PFSK-1 (cell line): ENCODE measurements around the gene LIF.

Experiments
- FOXP2 ChIP-seq: optimal IDR thresholded peaks from 2 replicates; pipeline ENCODE3; 2011; ENCODE audit warnings: borderline replicate concordance, control low read depth, inconsistent platforms; ENCODE audit not compliant: insufficient read depth; ENCODE audit errors: extremely low read length, extremely low read depth
- POLR2AphosphoS5 ChIP-seq: IDR thresholded peaks from 2 replicates; pipeline ENCODE4 v1.6.1; 2012; ENCODE audit warnings: low read depth, mild to moderate bottlenecking, control low read depth, low read length, moderate library complexity
- REST ChIP-seq, 2 experiments: IDR thresholded peaks; 2 replicates each; pipeline versions ENCODE4 v1.6.1 to v1.8.0; 2011 to 2012; ENCODE audit warnings: low read depth in 2 of 2, low read length in 2 of 2, control low read depth in 1 of 2, inconsistent platforms in 1 of 2, mild to moderate bottlenecking in 1 of 2, moderate library complexity in 1 of 2; ENCODE audit not compliant: insufficient read depth in 1 of 2
- SIN3A ChIP-seq: IDR thresholded peaks from 2 replicates; pipeline ENCODE4 v1.6.1; 2012; ENCODE audit warnings: mild to moderate bottlenecking, low read length, moderate library complexity, borderline replicate concordance; ENCODE audit not compliant: insufficient read depth
- TAF1 ChIP-seq: IDR thresholded peaks from 2 replicates; pipeline ENCODE4 v1.6.1; 2012; ENCODE audit warnings: low read length, control low read depth, borderline replicate concordance; ENCODE audit not compliant: insufficient read depth

Gene LIF

DNA sequence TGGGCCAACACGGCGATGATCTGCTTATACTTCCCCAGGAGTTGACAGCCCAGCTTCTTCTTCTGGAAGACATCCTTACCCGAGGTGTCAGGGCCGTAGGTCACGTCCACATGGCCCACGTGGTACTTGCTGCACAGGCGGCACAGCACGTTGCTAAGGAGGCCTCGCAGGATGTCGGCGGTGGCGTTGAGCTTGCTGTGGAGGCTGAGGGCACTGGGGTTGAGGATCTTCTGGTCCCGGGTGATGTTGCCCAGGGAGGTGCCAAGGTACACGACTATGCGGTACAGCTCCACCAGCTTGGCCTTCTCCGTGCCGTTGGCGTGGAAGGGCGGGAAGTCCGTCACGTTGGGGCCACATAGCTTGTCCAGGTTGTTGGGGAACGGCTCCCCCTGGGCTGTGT lies 2.9 kb downstream of the LIF start:
- TF ChIP-seq REST (IDR thresholded peaks at IDR 0.05; ENCODE audit: insufficient read depth in 1 of 2, low read depth in 2 of 2, low read length in 2 of 2) (no peak), SIN3A (no peak), FOXP2 (no peak)

DNA sequence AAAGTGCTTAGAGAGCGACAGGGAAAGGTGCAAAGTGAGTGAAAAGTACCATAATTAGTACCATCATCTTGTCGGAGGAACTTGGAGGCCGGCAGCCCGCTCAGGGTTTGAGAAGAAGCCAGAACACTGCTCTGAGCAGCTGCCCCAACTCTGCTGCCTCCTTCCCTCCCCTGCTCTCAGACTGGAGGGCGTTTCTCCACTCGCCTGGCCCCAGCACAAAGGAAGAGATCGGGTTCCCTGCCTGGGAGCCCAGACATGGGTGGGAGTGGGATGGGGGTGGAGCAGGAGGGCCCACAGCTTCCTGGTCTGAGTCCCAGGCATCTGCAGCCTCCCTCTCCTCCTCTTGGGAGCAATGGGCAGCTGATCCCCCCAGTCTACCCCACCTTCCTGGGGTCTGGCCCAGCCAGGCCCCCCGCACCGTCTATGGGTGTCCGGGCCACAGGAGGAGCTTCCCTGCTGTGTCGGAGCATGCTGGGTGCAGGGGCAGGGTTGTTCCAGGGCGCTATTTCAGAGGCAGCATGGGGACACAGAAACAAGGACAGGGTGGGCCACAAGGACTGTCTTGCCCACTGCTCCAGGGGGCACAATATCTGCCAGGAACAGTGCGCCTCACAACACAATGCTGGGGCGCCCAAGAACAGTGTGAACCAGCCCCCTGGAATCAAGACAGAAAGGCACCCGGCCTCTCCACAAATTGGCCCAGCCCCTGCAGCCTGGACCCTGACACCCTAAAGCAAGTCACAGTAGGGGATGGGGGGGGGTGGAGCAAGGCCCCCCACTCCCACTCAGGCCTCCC lies 4.8 kb downstream of the LIF start:
- no peak for TF ChIP-seq REST (IDR thresholded peaks at IDR 0.05; ENCODE audit: insufficient read depth in 1 of 2, low read depth in 2 of 2, low read length in 2 of 2)
- TF ChIP-seq TAF1: no peak
- TF ChIP-seq SIN3A: no peak
- no peak for TF ChIP-seq FOXP2
- TF ChIP-seq POLR2AphosphoS5: no peak

GRCh38 chr22:30240541-30241417 lies 5.8 kb downstream of the LIF start:
- TF ChIP-seq REST (IDR thresholded peaks at IDR 0.05; ENCODE audit: insufficient read depth in 1 of 2, low read depth in 2 of 2, low read length in 2 of 2): no peak
- TF ChIP-seq FOXP2: no peak
- no peak for TF ChIP-seq TAF1
- TF ChIP-seq POLR2AphosphoS5: no peak
- no peak for TF ChIP-seq SIN3A

GRCh38 chr22:30239488-30240405 lies 6.8 kb downstream of the LIF start:
- TF ChIP-seq FOXP2 (no peak), POLR2AphosphoS5 (no peak), SIN3A (no peak), TAF1 (no peak), REST (IDR thresholded peaks at IDR 0.05; ENCODE audit: insufficient read depth in 1 of 2, low read depth in 2 of 2, low read length in 2 of 2) (no peak)
